ENCODE measurements around the gene KCNJ2.

Gene KCNJ2

GRCh38 chr17:70205401-70205800 is 36.1 kb downstream of the KCNJ2 start:
- no peak for DNase-seq (ENCODE audit: low spot score)

- DNase-seq (ENCODE audit: low spot score): no peak
Measured at GRCh38 chr17:70206361-70207010, 37.2 kb downstream of the KCNJ2 start.

GRCh38 chr17:70207184-70207583 is 37.9 kb downstream of the KCNJ2 start:
- DNase-seq (ENCODE audit: low spot score): no peak

- DNase-seq (ENCODE audit: low spot score): peak; percentile 4
Measured at GRCh38 chr17:70208080-70208794, 38.9 kb downstream of the KCNJ2 start.

GRCh38 chr17:70208825-70209555 is 39.7 kb downstream of the KCNJ2 start:
- DNase-seq (ENCODE audit: low spot score): no peak

GRCh38 chr17:70215656-70216055 is 46.3 kb downstream of the KCNJ2 start:
- no peak for DNase-seq (ENCODE audit: low spot score)

- no peak for DNase-seq (ENCODE audit: low spot score)
Measured at GRCh38 chr17:70217571-70217970, 48.2 kb downstream of the KCNJ2 start.

- DNase-seq (ENCODE audit: low spot score): no peak
Measured at GRCh38 chr17:70225276-70225675, 55.9 kb downstream of the KCNJ2 start.
